Subcutaneous adipose tissue (tissue), 4 donors: Measurements from ENCODE around the gene MARK2. TPM values are rescaled to one million over a fixed set of nuclear protein-coding genes. Genes with fewer than 3 reads are reported as not detected.

Experiments used
- total RNA-seq, 4 donors: library from RNA; depleted of rRNA; stranded (reverse); fragments of >200 nt; gene quantifications; one replicate each; pipeline ENCODE4 v1.1.0, GENCODE V29; 2016
- TF ChIP-seq, protein P1 (sequence below): fragments of 450-650 bp; IDR thresholded peaks from one replicate; pipeline ENCODE4 v1.5.1; 2016; ENCODE audit warnings: low read depth, mild to moderate bottlenecking, control low read depth, antibody characterized with exemption, moderate library complexity

Gene MARK2
- total RNA-seq, 4 donors from 2014 or later, result 9.9 to 16.4 (median 13.3) TPM

DNA sequence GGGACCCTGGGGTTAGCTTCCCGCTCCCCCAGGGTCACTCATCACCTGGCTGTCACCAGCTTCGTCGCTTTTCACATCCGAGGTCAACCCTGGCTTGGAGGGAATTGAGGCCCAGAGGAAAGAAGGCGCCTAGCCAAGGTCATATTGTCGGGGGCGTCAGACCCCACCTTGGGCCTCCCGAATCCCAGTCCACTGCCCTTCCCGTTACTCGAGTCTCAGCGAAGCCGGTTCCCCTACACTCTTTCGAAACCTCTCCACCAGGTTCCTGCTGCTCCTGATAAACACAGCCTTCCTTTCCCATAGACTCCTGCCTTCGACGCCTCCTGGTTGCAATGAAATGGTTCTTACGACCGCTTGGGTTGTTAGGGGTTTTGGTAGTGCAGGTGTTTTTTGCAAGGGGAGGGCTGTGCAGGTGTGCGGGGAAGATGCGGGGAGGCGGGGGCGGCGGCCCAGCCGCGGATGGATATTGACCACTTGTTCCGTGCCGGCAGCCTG lies 100.5 kb downstream of the MARK2 start:
- TF ChIP-seq, protein P1, sequence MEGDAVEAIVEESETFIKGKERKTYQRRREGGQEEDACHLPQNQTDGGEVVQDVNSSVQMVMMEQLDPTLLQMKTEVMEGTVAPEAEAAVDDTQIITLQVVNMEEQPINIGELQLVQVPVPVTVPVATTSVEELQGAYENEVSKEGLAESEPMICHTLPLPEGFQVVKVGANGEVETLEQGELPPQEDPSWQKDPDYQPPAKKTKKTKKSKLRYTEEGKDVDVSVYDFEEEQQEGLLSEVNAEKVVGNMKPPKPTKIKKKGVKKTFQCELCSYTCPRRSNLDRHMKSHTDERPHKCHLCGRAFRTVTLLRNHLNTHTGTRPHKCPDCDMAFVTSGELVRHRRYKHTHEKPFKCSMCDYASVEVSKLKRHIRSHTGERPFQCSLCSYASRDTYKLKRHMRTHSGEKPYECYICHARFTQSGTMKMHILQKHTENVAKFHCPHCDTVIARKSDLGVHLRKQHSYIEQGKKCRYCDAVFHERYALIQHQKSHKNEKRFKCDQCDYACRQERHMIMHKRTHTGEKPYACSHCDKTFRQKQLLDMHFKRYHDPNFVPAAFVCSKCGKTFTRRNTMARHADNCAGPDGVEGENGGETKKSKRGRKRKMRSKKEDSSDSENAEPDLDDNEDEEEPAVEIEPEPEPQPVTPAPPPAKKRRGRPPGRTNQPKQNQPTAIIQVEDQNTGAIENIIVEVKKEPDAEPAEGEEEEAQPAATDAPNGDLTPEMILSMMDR, result no peak

GRCh38 chr11:63940786-63941185 lies 101.9 kb downstream of the MARK2 start:
- TF ChIP-seq, protein P1, result no peak

GRCh38 chr11:63941901-63942300 lies 103.0 kb downstream of the MARK2 start:
- TF ChIP-seq, protein P1, result no peak

GRCh38 chr11:63942803-63943202 lies 103.9 kb downstream of the MARK2 start:
- TF ChIP-seq, protein P1, result no peak

GRCh38 chr11:63944987-63945386 lies 106.1 kb downstream of the MARK2 start:
- TF ChIP-seq, protein P1, result no peak

DNA sequence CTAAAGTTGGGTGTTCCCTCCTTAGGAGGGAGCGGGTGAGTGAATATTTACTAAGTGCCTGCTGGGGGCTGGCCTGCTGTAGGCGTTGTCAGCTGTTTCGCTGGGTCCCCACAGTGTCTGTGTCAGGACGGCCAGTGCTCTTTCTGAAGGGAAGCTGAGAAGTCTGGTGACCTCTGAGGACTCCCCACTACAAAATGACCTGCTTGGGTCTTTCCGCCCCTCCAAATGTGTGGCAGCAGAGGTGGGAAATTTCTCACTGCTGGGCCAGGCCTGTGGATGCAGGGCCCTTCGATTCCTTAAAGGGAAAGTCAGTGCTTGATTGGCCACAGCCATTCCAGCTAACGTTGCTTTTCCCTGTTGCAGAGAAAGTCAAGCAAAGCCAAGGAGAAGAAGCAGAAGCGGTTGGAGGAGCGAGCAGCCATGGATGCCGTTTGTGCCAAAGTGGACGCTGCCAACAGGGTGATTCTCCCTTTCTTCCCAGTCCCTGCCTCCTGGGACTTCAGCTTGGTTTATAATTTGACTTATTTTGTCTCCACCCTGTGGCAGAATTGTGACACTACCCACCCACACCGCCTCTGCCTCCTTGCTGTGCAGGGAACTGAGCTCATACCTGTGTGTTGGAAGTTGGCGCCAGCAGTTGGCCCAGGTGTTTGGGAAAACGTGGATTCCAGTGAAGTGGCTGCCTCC lies 106.7 kb downstream of the MARK2 start:
- TF ChIP-seq, protein P1, result no peak

DNA sequence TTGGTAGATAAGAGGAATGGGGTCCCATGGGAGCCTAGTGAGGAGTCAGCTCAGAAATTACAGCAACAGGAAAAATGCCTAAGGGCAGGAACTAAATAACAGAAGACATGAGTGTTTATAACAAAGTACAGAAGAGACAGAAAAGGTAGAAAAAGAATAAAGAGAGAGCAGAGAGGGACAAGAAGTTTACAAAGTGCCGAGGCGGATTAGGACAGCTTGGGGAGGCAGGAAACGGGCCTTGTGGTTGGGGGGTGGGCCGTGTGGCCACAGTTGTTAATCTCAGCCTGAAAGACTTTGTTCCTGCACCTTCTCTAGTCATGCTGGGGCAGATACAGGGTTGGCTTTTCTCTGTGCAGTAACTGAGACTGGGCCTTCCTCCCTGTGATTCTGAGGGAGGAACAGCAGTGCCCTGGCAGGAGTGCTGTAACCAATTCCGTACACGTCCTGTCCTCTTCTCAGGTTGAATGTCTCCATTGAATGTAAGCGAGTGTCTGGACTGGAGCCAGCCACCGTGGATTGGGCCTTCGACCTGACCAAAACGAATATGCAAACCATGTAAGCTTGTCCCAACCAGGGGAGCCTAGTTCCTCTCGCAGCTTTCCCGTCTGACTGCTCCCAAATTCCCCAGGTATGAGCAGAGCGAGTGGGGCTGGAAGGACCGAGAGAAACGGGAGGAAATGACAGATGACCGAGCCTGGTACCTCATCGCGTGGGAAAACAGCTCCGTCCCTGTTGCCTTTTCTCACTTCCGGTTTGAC lies 113.0 kb downstream of the MARK2 start:
- TF ChIP-seq, protein P1, result no peak
